Natural killer cell treated with Interleukin-12 subunit alpha and Interleukin-12 subunit beta and Interleukin-15 and Interleukin-18, amount 100 ng/mL, for 72 hours (primary cell): ENCODE measurements around the gene CRLF3. TPM values are rescaled to one million over a fixed set of nuclear protein-coding genes. Genes with fewer than 3 reads are reported as not detected.
"Not testable (repeated sequence)": the region's sequence is repeated elsewhere in the genome, so short reads cannot be mapped to it uniquely, and the experiment has no call there.

Source experiments
- ATAC-seq, 2 donors: fragments of 150-1000 bp; cut with Tn5 transposase in 1 of 2; sonication (Bioruptor Pico), chemical (Tn5 transposase) in 1 of 2; 2 replicates each; pipeline ENCODE4 v1.10.0; 2021
- DNase-seq: peaks from one replicate; pipeline ENCODE4 v3.0.0; 2022; ENCODE audit warnings: low spot score
- H3K27ac Mint-ChIP-seq, 2 donors: 1 replicate in 1 of 2; 2 replicates in 1 of 2; pipeline ENCODE4 v1.8.0; 2022; ENCODE audit warnings: mixed read lengths in 2 of 2, mild to moderate bottlenecking in 1 of 2, moderate library complexity in 1 of 2
- H3K27me3 Mint-ChIP-seq, 2 donors: 1 replicate in 1 of 2; 2 replicates in 1 of 2; pipeline ENCODE4 v1.8.0; 2022; ENCODE audit warnings: mixed read lengths in 2 of 2
- H3K36me3 Mint-ChIP-seq: one replicate; pipeline ENCODE4 v1.8.0; 2022; ENCODE audit warnings: mixed read lengths
- H3K4me1 Mint-ChIP-seq, 2 donors: 1 replicate in 1 of 2; 2 replicates in 1 of 2; pipeline ENCODE4 v1.8.0; 2022; ENCODE audit warnings: low read depth in 2 of 2, mixed read lengths in 2 of 2, mild to moderate bottlenecking in 1 of 2
- H3K4me3 Mint-ChIP-seq: one replicate; pipeline ENCODE4 v1.8.0; 2022; ENCODE audit warnings: mixed read lengths
- H3K9me3 Mint-ChIP-seq: 2 replicates; pipeline ENCODE4 v1.8.0; 2022; ENCODE audit warnings: mixed read lengths
- total RNA-seq, 2 donors: library from RNA; stranded (reverse); gene quantifications; one replicate each; pipeline ENCODE4 v1.2.3, GENCODE V29; 2022

Gene CRLF3
- total RNA-seq, 2 donors from 2014 or later, result 42.5 to 59.0 TPM

DNA sequence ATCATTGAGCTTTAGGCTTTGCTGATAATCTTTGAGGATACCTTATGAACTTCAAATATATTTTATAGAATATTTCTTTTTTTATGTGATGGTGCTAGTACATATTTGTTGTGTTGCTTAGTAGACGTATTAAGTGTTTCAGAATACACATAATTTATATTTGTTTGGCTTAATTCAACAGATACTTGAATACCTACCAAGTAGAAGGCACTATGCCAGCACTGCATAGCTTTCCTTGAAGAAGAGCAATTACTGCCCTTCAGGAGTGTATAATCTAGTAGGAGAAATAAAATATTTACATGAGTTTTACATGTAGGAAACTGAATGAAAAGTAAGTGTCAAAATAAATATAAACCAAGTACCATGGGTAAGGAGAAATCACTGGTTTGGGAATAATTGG is 81.8 kb downstream of the CRLF3 start:
- ATAC-seq, H3K9me3 Mint-ChIP-seq, H3K4me3 Mint-ChIP-seq: not testable (repeated sequence)

DNA sequence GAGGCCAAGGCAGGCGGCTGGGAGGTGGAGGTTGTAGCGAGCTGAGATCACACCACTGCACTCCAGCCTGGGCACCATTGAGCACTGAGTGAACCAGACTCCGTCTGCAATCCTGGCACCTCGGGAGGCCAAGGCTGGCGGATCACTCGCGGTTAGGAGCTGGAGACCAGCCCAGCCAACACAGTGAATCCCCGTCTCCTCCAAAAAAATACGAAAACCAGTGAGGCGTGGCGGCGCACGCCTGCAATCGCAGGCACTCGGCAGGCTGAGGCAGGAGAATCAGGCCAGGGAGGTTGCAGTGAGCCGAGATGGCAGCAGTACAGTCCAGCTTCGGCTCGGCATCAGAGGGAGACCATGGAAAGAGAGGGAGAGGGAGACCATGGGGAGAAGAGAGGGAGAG is 88.1 kb downstream of the CRLF3 start:
- not testable (repeated sequence) for H3K36me3 Mint-ChIP-seq, DNase-seq, H3K9me3 Mint-ChIP-seq, ATAC-seq, H3K27me3 Mint-ChIP-seq, H3K4me3 Mint-ChIP-seq, H3K27ac Mint-ChIP-seq
- peaks cover 6 to 13% of the 10 kb centered on the region in 2 donors for H3K4me1 Mint-ChIP-seq

More for the DNA sequence above, 81.8 kb downstream of the CRLF3 start:
- not testable (repeated sequence) for H3K36me3 Mint-ChIP-seq, H3K27ac Mint-ChIP-seq, H3K4me1 Mint-ChIP-seq, H3K27me3 Mint-ChIP-seq, DNase-seq

DNA sequence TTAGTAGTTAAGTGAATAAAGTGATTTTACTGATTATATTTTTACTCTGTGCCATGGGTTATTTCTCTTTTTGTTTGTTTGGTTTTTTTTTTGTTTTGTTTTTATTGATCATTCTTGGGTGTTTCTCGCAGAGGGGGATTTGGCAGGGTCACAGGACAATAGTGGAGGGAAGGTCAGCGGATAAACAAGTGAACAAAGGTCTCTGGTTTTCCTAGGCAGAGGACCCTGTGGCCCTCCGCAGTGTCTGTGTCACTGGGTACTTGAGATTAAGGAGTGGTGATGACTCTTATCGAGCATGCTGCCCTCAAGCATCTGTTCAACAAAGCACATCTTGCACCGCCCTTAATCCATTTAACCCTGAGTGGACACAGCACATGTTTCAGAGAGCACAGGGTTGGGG is 88.8 kb downstream of the CRLF3 start:
- H3K27ac Mint-ChIP-seq, result peak overlapping the region in 1 of 2 donors; percentile 29
- H3K36me3 Mint-ChIP-seq, H3K27me3 Mint-ChIP-seq, H3K9me3 Mint-ChIP-seq, ATAC-seq, DNase-seq: not testable (repeated sequence)
- H3K4me1 Mint-ChIP-seq, result peaks cover 6 to 13% of the 10 kb centered on the region in 2 donors
- peak overlapping the region; percentile 59 for H3K4me3 Mint-ChIP-seq

DNA sequence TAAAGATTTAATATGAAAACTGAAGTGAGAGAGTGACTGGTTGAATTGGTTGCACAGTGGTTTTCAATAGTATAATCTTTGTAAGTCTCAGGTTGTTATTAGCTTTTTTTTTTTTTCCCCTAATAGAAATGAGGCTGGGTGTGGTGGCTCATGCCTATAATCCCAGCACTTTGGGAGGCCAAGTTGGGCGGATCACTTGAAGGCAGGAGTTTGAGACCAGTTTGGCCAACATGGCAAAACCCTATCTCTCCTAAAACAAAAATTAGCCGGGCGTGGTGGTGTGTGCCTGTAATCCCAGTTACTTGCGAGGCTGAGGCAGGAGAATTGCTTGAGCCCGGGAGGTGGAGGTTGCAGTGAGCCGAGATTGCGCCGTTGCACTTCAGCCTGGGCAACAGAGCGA is 89.3 kb downstream of the CRLF3 start:
- H3K27ac Mint-ChIP-seq, result peak overlapping the region in 1 of 2 donors; percentile 29
- not testable (repeated sequence) for H3K27me3 Mint-ChIP-seq, H3K4me3 Mint-ChIP-seq, H3K36me3 Mint-ChIP-seq, H3K9me3 Mint-ChIP-seq, DNase-seq, ATAC-seq
- peaks cover 9 to 18% of the 10 kb centered on the region in 2 donors for H3K4me1 Mint-ChIP-seq

DNA sequence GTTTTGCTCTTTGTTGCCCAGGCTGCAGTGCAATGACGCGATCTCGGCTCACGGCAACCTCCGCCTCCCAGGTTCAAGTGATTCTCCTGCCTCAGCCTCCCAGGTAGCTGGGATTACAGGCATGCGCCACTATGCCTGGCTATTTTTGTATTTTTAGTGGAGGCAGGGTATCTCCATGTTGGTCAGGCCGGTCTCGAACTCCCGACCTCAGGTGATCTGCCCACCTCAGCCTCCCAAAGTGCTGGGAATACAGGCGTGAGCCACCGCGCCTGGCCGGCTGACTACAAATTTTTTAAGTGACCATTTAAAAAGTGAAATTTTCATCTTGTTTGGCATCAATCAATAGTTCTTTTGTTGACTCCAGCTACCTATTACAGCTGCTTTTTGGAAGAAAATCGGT is 90.3 kb downstream of the CRLF3 start:
- H3K27ac Mint-ChIP-seq, H3K9me3 Mint-ChIP-seq, H3K36me3 Mint-ChIP-seq, DNase-seq, ATAC-seq, H3K27me3 Mint-ChIP-seq: not testable (repeated sequence)
- peaks cover 9 to 25% of the 10 kb centered on the region in 2 donors for H3K4me1 Mint-ChIP-seq
- peak overlapping the region; percentile 30 for H3K4me3 Mint-ChIP-seq

Other genes starting within 250 kb of the CRLF3 start
- 10 to 100 TPM; 18.1 to 42.7 TPM for gene ATAD5, start 7.3 kb upstream of the CRLF3 start, total RNA-seq
- gene TEFM, start 81.5 kb upstream of the CRLF3 start, total RNA-seq, result 10 to 100 TPM; 15.3 to 16.1 TPM
- gene ADAP2, start 97.3 kb upstream of the CRLF3 start, total RNA-seq, result 1 to 10 TPM in 1 of 2 donors, under 1 TPM in 1; 0.76 to 1.1 TPM
- 1 to 10 TPM; 6.4 to 8.7 TPM for gene RNF135, start 146.3 kb upstream of the CRLF3 start, total RNA-seq